Stimulated activated naive CD8-positive, alpha-beta T cell treated with anti-CD3 and anti-CD28 coated beads, Interleukin-15, Interleukin-2, amounts not matched to agents 100 ng/mL and 50 ng/mL, for 24 hours (primary cell): Measurements from ENCODE around the gene TAF7L.
"Not testable (repeated sequence)": the region's sequence is repeated elsewhere in the genome, so short reads cannot be mapped to it uniquely, and the experiment has no call there.

ENCODE experiments used
- H3K27ac Mint-ChIP-seq: one replicate; pipeline ENCODE4 v1.8.0; 2021; ENCODE audit warnings: mild to moderate bottlenecking, mixed read lengths
- H3K27me3 Mint-ChIP-seq: one replicate; pipeline ENCODE4 v1.8.0; 2021; ENCODE audit warnings: mixed read lengths
- H3K36me3 Mint-ChIP-seq: one replicate; pipeline ENCODE4 v1.8.0; 2021; ENCODE audit warnings: low read depth, mixed read lengths
- H3K4me1 Mint-ChIP-seq: one replicate; pipeline ENCODE4 v1.8.0; 2021; ENCODE audit warnings: low read depth, mixed read lengths
- H3K4me3 Mint-ChIP-seq: one replicate; pipeline ENCODE4 v1.8.0; 2021; ENCODE audit warnings: mild to moderate bottlenecking, mixed read lengths
- H3K9me3 Mint-ChIP-seq: one replicate; pipeline ENCODE4 v1.8.0; 2021; ENCODE audit warnings: mixed read lengths

TAF7L gene, protein sequence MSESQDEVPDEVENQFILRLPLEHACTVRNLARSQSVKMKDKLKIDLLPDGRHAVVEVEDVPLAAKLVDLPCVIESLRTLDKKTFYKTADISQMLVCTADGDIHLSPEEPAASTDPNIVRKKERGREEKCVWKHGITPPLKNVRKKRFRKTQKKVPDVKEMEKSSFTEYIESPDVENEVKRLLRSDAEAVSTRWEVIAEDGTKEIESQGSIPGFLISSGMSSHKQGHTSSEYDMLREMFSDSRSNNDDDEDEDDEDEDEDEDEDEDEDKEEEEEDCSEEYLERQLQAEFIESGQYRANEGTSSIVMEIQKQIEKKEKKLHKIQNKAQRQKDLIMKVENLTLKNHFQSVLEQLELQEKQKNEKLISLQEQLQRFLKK

DNA sequence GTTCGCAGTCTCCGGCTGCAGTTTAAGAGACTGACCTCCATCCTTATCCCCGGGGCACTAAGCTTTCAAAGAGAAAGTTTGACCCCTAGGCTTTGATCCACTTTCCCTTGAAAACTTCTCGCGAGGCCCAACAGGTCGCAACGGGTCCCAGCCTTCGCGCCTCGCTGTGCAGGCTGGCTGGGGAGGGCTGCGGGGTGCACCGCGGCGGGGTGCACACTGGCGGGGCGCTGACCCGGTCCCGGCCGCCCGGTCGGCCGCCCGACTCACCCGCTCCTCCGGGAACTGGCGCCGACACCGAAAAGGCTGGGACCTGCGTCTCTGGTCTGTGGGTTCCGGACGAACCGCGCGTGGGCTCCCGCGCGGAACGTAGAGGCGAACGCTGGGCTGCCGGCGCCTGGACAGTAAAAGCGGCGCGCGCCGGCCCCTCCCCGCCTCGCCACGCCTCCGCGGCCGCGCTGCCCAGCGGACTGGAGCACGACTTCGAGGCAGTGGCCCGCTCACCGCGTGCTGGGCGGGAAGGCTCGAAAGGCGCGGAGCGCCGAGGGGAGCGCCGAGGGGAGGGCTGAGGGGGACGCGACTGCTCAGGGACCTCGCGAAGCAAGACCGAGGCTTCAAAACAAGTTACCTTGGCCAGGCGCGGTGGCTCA, at the start of gene TAF7L:
TAF7L (minus strand) TSS at position 378 of the 647 bp plus-strand sequence. CDS start 3,791 bp downstream, outside the sequence.
- H3K4me1 Mint-ChIP-seq: no peaks in the 10 kb centered on the region

DNA sequence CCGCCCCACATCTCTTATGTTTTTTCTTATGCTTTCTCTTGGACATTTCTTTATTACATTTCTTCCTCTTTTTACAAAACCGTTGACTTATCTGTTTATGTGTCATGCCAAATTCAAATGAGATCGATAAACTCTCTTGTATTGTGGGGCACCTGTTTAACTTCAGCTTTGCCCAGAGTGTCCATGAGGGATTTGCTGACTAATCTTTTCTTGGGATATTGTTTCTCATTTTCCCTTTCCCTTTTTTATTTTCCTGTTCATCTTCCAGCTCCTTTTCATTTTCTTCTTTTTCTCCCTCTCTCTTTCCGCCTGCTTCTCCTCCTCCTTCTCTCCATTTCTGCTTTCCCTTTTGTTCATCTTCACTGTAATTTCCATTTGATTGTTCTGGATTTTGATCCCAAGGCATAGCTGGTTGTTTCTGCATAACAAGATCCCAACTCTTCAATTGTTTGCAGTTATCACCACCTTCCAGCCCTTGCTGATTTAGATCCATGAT, 46.7 kb upstream of the TAF7L start:
- H3K27ac Mint-ChIP-seq: no peak overlapping the region
- no peaks in the 10 kb centered on the region for H3K27me3 Mint-ChIP-seq
- no peak overlapping the region for H3K4me3 Mint-ChIP-seq
- H3K36me3 Mint-ChIP-seq: peaks cover 6% of the 10 kb centered on the region
- no peaks in the 10 kb centered on the region for H3K9me3 Mint-ChIP-seq
- H3K4me1 Mint-ChIP-seq: peaks cover 17% of the 10 kb centered on the region

More for the DNA sequence above, at the start of gene TAF7L:
- no peak within 1 kb of the TSS for H3K4me3 Mint-ChIP-seq
- H3K27ac Mint-ChIP-seq: no peak within 1 kb of the TSS
- no peaks in the 10 kb centered on the region for H3K9me3 Mint-ChIP-seq
- H3K36me3 Mint-ChIP-seq: no peaks in the 10 kb centered on the region
- peaks cover 4% of the 10 kb centered on the region for H3K27me3 Mint-ChIP-seq

DNA sequence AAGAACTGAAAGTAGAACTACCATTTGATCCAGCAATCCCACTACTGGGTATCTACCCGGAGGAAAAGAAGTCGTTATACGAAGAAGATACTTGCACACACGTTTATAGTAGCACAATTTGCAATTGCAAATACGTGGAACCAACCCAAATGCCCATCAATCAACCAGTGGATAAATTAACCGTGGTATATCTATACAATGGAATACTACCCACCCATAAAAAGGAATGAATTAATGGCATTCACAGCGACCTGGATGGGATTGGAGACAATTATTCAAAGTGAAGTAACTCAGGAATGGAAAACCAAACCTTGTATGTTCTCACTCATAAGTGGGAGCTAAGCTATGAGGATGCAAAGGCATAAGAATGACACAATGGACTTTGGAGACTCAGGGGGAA, 43.2 kb upstream of the TAF7L start:
- peaks cover 17% of the 10 kb centered on the region for H3K4me1 Mint-ChIP-seq
- H3K9me3 Mint-ChIP-seq, H3K4me3 Mint-ChIP-seq, H3K36me3 Mint-ChIP-seq, H3K27me3 Mint-ChIP-seq, H3K27ac Mint-ChIP-seq: not testable (repeated sequence)

DNA sequence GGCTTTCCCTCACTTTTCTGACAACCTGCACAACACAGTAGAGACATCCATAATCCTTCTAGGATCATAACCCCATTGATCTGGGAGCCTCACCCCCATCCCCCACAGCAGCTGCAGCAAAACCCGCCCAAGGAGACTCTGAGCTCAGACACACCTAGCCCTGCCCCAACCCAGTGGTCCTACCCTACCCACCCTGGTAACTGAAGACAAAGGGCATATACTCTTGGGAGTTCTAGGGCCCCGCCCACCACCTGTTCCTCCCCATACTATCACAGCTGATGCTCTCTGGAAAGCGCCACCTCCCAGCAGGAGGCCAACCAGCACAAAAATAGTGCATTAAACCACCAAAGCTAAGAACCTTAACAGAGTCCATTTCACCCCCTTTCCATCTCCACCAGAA, 35.5 kb upstream of the TAF7L start:
- not testable (repeated sequence) for H3K9me3 Mint-ChIP-seq, H3K27me3 Mint-ChIP-seq, H3K27ac Mint-ChIP-seq, H3K36me3 Mint-ChIP-seq, H3K4me3 Mint-ChIP-seq, H3K4me1 Mint-ChIP-seq

DNA sequence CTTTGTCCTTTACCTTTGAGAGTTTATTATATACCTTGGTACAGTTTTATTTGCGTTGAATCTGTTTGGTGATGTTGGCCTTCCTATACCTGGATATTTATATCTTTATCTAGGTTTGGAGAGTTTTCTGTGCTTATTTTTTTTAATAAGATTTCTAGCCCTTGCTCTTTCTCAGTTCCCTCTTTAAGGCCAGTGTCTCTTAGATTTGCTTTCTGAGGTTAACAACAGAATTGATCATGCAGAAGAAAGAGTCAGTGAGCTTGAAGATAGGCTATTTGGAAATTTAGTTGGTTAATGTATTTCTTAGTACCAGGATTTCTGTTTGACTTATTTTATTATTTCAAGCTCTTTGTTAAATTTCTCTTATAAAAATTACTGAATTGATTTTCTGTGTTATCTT, 12.7 kb upstream of the TAF7L start:
- H3K27ac Mint-ChIP-seq: no peak overlapping the region
- H3K27me3 Mint-ChIP-seq: peaks cover 3% of the 10 kb centered on the region
- no peaks in the 10 kb centered on the region for H3K4me1 Mint-ChIP-seq
- H3K36me3 Mint-ChIP-seq: no peaks in the 10 kb centered on the region
- H3K4me3 Mint-ChIP-seq: no peak overlapping the region
- H3K9me3 Mint-ChIP-seq: no peaks in the 10 kb centered on the region

DNA sequence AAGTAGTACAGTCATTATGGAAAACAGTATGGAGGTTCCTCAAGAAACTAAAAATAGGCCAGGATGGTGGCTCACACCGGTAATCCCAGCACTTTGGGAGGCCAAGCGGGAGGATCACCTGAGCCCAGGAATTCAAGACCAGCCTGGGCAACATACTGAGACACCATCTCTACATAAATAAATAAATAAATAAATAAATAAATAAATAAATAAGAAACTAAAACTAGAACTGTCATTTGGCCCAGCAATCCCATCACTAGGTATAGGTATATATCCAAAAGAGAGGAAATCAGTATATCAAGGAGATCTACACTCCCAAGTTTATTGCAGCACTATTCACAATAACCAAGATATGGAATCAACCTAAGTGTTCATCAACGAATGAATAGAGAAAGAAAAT, 4.5 kb upstream of the TAF7L start:
- not testable (repeated sequence) for H3K4me3 Mint-ChIP-seq, H3K27me3 Mint-ChIP-seq, H3K36me3 Mint-ChIP-seq

DNA sequence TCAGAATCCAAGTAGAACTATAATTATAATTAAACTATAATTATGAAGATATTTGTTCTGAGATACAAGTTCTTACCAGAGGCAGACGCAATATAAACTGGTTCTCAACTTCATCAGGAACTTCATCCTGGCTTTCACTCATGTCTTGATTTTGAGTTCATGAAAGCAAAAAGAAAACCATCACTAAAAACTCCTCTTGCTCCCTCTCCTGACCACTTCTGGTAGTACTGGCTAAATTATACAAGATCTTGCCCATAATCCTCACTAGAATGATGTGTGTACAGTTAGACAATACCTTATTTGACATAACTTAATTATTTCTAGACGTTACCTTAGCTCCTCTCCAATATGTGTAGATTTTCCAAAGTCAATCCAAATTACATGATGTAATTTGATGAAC, 3.7 kb downstream of the TAF7L start:
- Mint-ChIP-seq H3K9me3 (no peaks in the 10 kb centered on the region), H3K4me3 (no peak overlapping the region), H3K36me3 (no peaks in the 10 kb centered on the region), H3K27ac (no peak overlapping the region), H3K27me3 (no peaks in the 10 kb centered on the region), H3K4me1 (no peaks in the 10 kb centered on the region)

More for the DNA sequence above, 4.5 kb upstream of the TAF7L start:
- H3K4me1 Mint-ChIP-seq, H3K9me3 Mint-ChIP-seq, H3K27ac Mint-ChIP-seq: not testable (repeated sequence)

DNA sequence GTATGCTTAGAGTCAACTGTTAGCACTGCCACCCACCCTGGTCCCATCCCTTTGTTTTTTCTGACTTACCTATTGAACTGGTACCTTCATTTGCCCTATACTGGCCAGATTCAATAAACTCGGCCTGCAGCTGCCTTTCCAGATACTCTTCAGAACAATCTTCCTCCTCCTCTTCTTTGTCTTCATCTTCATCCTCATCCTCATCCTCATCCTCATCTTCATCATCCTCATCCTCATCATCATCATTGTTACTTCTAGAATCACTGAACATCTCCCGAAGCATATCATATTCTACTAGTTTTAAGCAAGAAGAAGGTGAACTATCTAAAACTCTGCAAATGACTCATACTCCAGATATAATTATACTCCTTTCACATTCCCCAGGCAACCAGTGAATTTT, 14.9 kb downstream of the TAF7L start:
- H3K9me3 Mint-ChIP-seq: no peaks in the 10 kb centered on the region
- no peaks in the 10 kb centered on the region for H3K36me3 Mint-ChIP-seq
- H3K27ac Mint-ChIP-seq: no peak overlapping the region
- H3K4me1 Mint-ChIP-seq: no peaks in the 10 kb centered on the region
- no peaks in the 10 kb centered on the region for H3K27me3 Mint-ChIP-seq
- H3K4me3 Mint-ChIP-seq: no peak overlapping the region

DNA sequence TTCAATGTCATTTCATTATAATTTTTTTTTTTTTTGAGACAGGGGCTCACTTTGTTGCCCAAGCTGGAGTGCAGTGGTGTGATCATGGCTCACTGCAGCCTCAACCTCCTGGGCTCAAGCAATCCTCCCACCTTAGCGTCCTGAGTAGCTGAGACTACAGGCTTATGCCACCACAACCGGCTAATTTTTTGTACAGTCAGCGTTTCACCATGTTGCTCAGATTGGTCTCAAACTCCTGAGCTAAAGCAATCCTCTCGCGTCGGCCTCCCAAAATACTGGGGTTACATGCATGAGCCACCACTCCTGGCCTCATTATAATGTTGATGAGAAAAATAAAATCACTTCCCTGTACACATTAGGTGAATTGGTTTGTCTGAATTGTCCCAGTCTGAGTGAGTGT, 16.9 kb downstream of the TAF7L start:
- no peaks in the 10 kb centered on the region for H3K27me3 Mint-ChIP-seq
- H3K9me3 Mint-ChIP-seq: no peaks in the 10 kb centered on the region
- no peak overlapping the region for H3K4me3 Mint-ChIP-seq
- H3K27ac Mint-ChIP-seq: no peak overlapping the region
- H3K36me3 Mint-ChIP-seq: no peaks in the 10 kb centered on the region
- H3K4me1 Mint-ChIP-seq: no peaks in the 10 kb centered on the region

DNA sequence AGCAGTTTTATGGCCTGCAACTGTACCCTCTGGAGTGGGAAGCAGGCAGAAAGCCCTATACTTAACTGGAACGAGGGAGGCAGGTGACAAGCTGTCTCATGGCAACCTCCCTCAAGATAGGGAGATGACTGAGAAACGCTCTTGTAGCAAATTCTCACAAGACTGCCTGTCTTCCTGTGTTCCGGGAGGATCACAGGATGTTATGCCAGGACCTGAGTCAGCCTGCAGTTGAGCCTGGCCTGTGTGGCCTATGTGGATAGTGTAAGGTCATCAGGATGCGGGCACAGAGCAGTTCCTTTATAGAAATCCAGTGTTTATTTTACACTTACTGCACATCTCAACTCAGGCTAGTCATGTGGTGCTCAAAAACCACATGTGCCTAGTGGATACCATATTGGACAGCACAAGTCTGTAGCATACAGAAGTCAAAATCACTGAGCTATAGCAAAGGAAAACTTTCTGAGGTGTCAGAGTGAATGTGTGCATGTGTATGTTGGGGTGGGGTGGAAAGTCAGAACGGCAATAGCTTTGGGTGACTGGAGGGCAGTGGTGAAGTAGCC, 25.2 kb downstream of the TAF7L start:
- Mint-ChIP-seq H3K4me3 (no peak overlapping the region), H3K9me3 (no peaks in the 10 kb centered on the region), H3K27me3 (no peaks in the 10 kb centered on the region), H3K4me1 (no peaks in the 10 kb centered on the region), H3K27ac (no peak overlapping the region), H3K36me3 (no peaks in the 10 kb centered on the region)

DNA sequence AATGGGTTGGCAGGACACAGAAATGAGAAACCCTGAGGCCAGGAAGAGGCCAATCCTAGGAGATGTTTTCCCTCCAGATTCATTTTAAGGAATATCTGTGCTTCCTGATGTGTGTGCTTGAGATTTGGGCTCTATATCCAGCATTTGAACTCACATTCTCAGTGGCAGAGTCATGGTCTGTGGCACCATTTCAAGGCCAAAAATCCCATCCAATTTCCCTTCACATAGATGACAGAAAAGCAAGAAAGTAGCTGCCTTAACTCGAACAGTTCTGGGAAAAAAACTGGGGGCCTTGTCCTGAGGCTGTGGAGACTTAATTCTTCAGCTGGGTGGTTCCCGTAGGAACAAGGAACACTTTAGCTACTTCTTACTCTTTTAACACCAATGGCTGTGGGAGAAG, 27.4 kb downstream of the TAF7L start:
- no peaks in the 10 kb centered on the region for H3K27me3 Mint-ChIP-seq
- no peak overlapping the region for H3K27ac Mint-ChIP-seq
- H3K9me3 Mint-ChIP-seq: no peaks in the 10 kb centered on the region
- H3K36me3 Mint-ChIP-seq: no peaks in the 10 kb centered on the region
- no peaks in the 10 kb centered on the region for H3K4me1 Mint-ChIP-seq
- no peak overlapping the region for H3K4me3 Mint-ChIP-seq

DNA sequence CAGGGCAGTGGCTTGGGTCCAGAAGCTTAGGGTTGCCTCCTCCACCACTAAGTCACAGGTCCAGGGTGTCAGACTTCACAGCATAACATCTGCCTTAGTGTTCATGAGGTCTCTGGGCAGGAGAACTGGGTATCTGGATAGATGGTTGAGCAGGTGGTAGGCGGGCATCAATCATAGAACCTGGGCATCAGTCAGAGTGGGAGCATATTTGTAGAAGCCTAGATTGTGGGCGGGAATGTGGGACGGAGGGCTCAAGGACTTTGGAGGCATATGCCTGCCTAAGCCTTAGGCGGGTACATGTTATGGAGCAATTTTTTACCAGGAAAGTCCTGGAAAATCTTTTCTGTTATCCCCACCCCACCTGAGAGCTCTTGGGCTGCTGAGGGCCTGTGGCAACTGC, 28.5 kb downstream of the TAF7L start:
- no peak overlapping the region for H3K4me3 Mint-ChIP-seq
- H3K27ac Mint-ChIP-seq: no peak overlapping the region
- no peaks in the 10 kb centered on the region for H3K36me3 Mint-ChIP-seq
- H3K9me3 Mint-ChIP-seq: no peaks in the 10 kb centered on the region
- peaks cover 3% of the 10 kb centered on the region for H3K4me1 Mint-ChIP-seq
- no peaks in the 10 kb centered on the region for H3K27me3 Mint-ChIP-seq

DNA sequence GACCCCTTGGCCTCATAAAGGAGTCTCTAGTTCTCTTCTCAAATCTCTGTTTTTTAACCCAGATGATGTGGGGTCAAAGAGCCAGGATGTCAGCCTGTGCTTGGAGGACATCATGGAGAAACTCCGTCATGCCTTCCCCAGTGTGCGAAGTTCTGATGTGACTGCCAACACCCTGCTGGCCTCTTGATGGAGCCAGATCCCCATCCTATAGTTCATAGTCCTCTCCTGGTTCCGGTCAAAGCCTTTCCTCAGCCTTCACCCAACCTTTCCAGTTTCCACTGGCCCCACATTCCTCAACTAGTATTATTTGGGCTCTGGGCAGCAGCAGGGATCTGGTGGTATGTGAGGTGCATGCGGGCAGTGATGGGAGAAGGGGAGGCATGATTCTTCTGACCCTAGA, 30.7 kb downstream of the TAF7L start:
- Mint-ChIP-seq H3K27me3 (no peaks in the 10 kb centered on the region), H3K9me3 (no peaks in the 10 kb centered on the region), H3K4me3 (no peak overlapping the region), H3K27ac (no peak overlapping the region), H3K4me1 (peaks cover 6% of the 10 kb centered on the region), H3K36me3 (no peaks in the 10 kb centered on the region)

DNA sequence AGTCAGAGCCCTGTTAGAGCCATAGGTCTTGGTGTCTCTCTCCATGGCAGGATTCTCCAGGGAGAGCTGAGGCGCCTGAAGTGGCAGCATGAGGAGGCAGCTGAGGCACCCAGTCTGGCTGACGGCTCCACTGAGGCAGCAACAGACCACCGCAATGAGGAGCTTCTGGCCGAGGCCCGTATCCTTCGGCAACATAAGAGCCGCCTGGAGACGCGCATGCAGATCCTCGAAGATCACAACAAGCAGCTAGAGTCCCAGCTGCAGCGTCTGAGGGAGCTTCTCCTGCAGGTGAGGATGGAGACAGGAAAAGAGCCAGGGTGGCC, 32.9 kb downstream of the TAF7L start:
- Mint-ChIP-seq H3K27ac (no peak overlapping the region), H3K9me3 (no peaks in the 10 kb centered on the region), H3K4me1 (peaks cover 6% of the 10 kb centered on the region), H3K4me3 (no peak overlapping the region), H3K27me3 (no peaks in the 10 kb centered on the region), H3K36me3 (no peaks in the 10 kb centered on the region)

DNA sequence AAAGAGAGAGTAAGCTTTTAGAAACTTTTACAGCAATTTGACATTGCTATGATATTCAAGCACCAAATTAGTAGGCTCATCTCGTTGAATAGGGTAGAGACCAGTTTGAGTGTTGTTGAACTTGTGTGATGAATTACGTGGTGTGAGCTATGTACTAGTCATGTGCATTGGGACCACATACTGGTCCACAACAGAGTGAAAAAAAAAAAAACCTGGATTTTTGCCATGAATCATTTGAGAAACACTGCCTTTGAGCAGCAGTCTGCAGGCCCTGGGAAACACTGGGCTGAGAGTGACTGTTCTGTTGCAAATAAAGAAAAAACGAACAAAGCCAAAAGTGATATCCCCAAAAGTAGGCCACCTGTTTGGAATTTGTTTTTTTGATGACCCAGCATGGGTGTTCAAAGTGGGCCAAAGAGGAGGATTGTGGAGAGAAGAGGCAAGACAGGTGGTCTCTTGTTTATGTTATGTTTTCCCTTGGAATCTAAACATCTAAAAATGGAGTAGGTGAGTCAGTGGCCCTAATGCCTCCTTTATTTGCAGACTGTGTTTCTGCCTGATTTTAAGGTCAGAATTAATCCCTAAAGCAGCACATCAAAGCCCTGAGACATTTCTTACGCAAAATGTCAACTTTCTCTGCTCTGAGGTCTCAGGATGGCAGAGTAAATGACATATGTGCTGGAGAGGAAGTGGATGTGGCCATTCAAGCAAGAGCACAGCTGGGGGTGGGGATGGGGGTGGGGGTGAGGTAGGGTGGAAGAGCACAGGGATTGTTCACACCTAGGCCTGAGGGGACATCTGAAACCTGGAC, 33.5 kb downstream of the TAF7L start:
- Mint-ChIP-seq H3K27me3 (no peaks in the 10 kb centered on the region), H3K4me3 (no peak overlapping the region), H3K36me3 (no peaks in the 10 kb centered on the region), H3K27ac (no peak overlapping the region), H3K9me3 (no peaks in the 10 kb centered on the region), H3K4me1 (peaks cover 6% of the 10 kb centered on the region)
